HepG2 (cell line): ENCODE results near the gene CD46. TPM values are rescaled to one million over a fixed set of nuclear protein-coding genes. Genes with fewer than 3 reads are reported as not detected.
A peak's percentile ranks its signal among the peaks of the same experiment; 100 is the strongest.

Experiments used
- ATAC-seq: fragments of 200-7000 bp; cut with Tn5 transposase; 3 replicates; pipeline ENCODE4 v1.9.1; 2020; ENCODE audit warnings: mild to moderate bottlenecking, moderate library complexity
- BruUV-seq: library from RNA; stranded (reverse); fragments of 400-500 nt; replicated peaks from 2 replicates; lab custom pipeline; 2021; lab: Mats Ljungman, UMichigan
- CTCF ChIA-PET: fragments of 300-600 bp; formaldehyde crosslinking; extraction: SDS; loops from one replicate; lab custom pipeline; 2021; ENCODE audit warnings: low total read pairs, inconsistent platforms, low intra/inter-chr PET ratio; lab: Yijun Ruan, JAX
- POLR2A ChIA-PET: fragments of 350-600 bp; sonication (Branson Sonifier 250); formaldehyde crosslinking; loops from one replicate; lab custom pipeline; 2020; ENCODE audit warnings: antibody characterized with exemption, inconsistent platforms; lab: Yijun Ruan, JAX
- DNase-seq: peaks from one replicate; pipeline ENCODE4 v3.0.0-alpha.2; 2015; ENCODE audit warnings: low spot score
- FAIRE-seq: peaks from 3 replicates; lab custom pipeline; 2011; peaks lifted over from hg19 to GRCh38; lab: Jason Lieb, UNC
- H2AFZ ChIP-seq: one replicate; pipeline ENCODE4 v1.6.1; 2011; ENCODE audit warnings: low read length, inconsistent platforms
- H3K27ac ChIP-seq: fragments of 300-600 bp; 3 replicates; pipeline ENCODE4 v1.8.0; 2011; ENCODE audit warnings: mixed run types, mild to moderate bottlenecking, mixed read lengths, low read length, inconsistent platforms; ENCODE audit not compliant: insufficient read depth; ENCODE audit errors: extremely low read length
- H3K27me3 ChIP-seq, 2 experiments: fragments of 200-600 bp in 1 of 2; 2 replicates in 1 of 2; 3 replicates in 1 of 2; pipeline versions ENCODE4 v1.6.0 to v1.8.0; 2011; ENCODE audit warnings: low read length in 2 of 2, mild to moderate bottlenecking in 2 of 2, moderate library complexity in 2 of 2, inconsistent platforms in 1 of 2; ENCODE audit not compliant: insufficient read depth in 2 of 2, control insufficient read depth in 1 of 2
- H3K36me3 ChIP-seq, 2 experiments: fragments of 200-600 bp in 1 of 2; replicated peaks in 1 of 2; 2 replicates in 1 of 2; 3 replicates in 1 of 2; pipeline versions ENCODE4 v1.5.1 to v1.8.0; 2011; ENCODE audit warnings: low read length in 2 of 2, inconsistent platforms in 1 of 2; ENCODE audit not compliant: insufficient read depth in 2 of 2, control insufficient read depth in 1 of 2
- H3K4me1 ChIP-seq: 2 replicates; pipeline ENCODE4 v1.5.1; 2012; ENCODE audit warnings: low read length, inconsistent platforms; ENCODE audit not compliant: insufficient read depth
- H3K4me2 ChIP-seq: 2 replicates; pipeline ENCODE4 v1.6.0; 2011; ENCODE audit warnings: low read depth, low read length, inconsistent platforms
- H3K4me3 ChIP-seq, 3 experiments: fragments of 200-600 bp in 1 of 3; sonication (generic), shearing (Covaris generic) in 1 of 3; replicated peaks in 1 of 3; 2 replicates each; pipeline ENCODE4 v1.5.1; 2011 to 2016; ENCODE audit warnings: low read length in 3 of 3, inconsistent platforms in 2 of 3, low read depth in 2 of 3, mild to moderate bottlenecking in 2 of 3, control low read depth in 1 of 3, mixed read lengths in 1 of 3; ENCODE audit not compliant: insufficient read depth in 1 of 3
- H3K79me2 ChIP-seq: one replicate; pipeline ENCODE4 v1.6.1; 2011; ENCODE audit warnings: low read length, inconsistent platforms; ENCODE audit not compliant: insufficient read depth
- H3K9ac ChIP-seq: 2 replicates; pipeline ENCODE4 v1.6.0; 2011; ENCODE audit warnings: mild to moderate bottlenecking, low read depth, low read length, inconsistent platforms; ENCODE audit not compliant: insufficient read depth
- H3K9me3 ChIP-seq: 2 replicates; pipeline ENCODE4 v1.5.1; 2012; ENCODE audit warnings: mild to moderate bottlenecking, low read length
- H4K20me1 ChIP-seq: 2 replicates; pipeline ENCODE4 v1.6.0; 2011; ENCODE audit warnings: inconsistent platforms, mild to moderate bottlenecking, low read length, moderate library complexity; ENCODE audit not compliant: insufficient read depth
- CEBPB ChIP-seq: IDR thresholded peaks from 2 replicates; pipeline ENCODE4 v1.6.1; 2011; ENCODE audit warnings: low read depth, low read length, improper control_type of control experiment, borderline replicate concordance
- CEBPG ChIP-seq: IDR thresholded peaks from 2 replicates; pipeline ENCODE4 v1.6.1; 2016
- PCBP2 ChIP-seq: fragments of 200-400 bp; formaldehyde crosslinking; optimal IDR thresholded peaks from 2 replicates; pipeline ENCODE3; 2018; ENCODE audit warnings: low read length, low read depth; ENCODE audit not compliant: poor library complexity, severe bottlenecking
- POGZ ChIP-seq: sonication (generic); formaldehyde crosslinking; IDR thresholded peaks from 2 replicates; pipeline ENCODE4 v1.4.0; 2020; ENCODE audit warnings: mild to moderate bottlenecking, missing genetic modification reagents
- RORA ChIP-seq: sonication (generic); formaldehyde crosslinking; IDR thresholded peaks from 2 replicates; pipeline ENCODE4 v1.5.0; 2020; ENCODE audit warnings: mild to moderate bottlenecking, missing genetic modification reagents, moderate library complexity
- SALL1 ChIP-seq: sonication (generic); formaldehyde crosslinking; IDR thresholded peaks from 2 replicates; pipeline ENCODE4 v1.8.0; 2022; ENCODE audit warnings: mild to moderate bottlenecking, missing genetic modification reagents
- UBTF ChIP-seq: sonication (generic); formaldehyde crosslinking; IDR thresholded peaks from 2 replicates; pipeline ENCODE4 v1.4.0; 2020; ENCODE audit warnings: mild to moderate bottlenecking, missing genetic modification reagents
- ZNF101 ChIP-seq: sonication (generic); formaldehyde crosslinking; IDR thresholded peaks from 2 replicates; pipeline ENCODE4 v1.4.0; 2020; ENCODE audit warnings: mild to moderate bottlenecking, low read depth, missing genetic modification reagents, borderline replicate concordance
- ZNF841 ChIP-seq: sonication (generic); formaldehyde crosslinking; IDR thresholded peaks from 2 replicates; pipeline ENCODE4 v1.8.1; 2023; ENCODE audit warnings: missing genetic modification reagents, borderline replicate concordance
- WGBS: methylation state at CpG from one replicate; pipeline ENCODE4 v1.1.6; 2017; ENCODE audit warnings: low lambda C conversion rate; 5-methylcytosine and 5-hydroxymethylcytosine counted together
- in situ Hi-C: cut with HindIII; loops from 2 replicates; pipeline ENCODE4 v1.10.0; 2017; ENCODE audit warnings: low pct_unique_long_range_greater_than_20kb; ENCODE audit not compliant: extremely low pct_ligation_motif_present
- intact Hi-C: fragments of 100-400 bp; cut with micrococcal nuclease; formaldehyde crosslinking; loops from one replicate; pipeline ENCODE4 v1.10.0; 2022; ENCODE audit not compliant: unreplicated experiment
- polyA plus RNA-seq, 8 experiments: library from polyadenylated mRNA; depleted of rRNA in 3 of 8; stranded (reverse) in 7 of 8; unstranded in 1 of 8; fragments of >200 nt; fragmentation: Illumina TruSeq in 4 of 8; extraction: Trizol in 4 of 8; gene quantifications; 2 replicates each; pipeline versions ENCODE4 v1.2.1 to v1.2.3, GENCODE V29; 2011 to 2016; ENCODE audit warnings: low read depth in 4 of 8, missing spikeins in 1 of 8, mixed read lengths in 1 of 8; ENCODE audit not compliant: insufficient read depth in 1 of 8
- total RNA-seq, 5 experiments: library from RNA; depleted of rRNA; stranded (reverse); fragments of >200 nt; fragmentation: Illumina TruSeq; extraction: Trizol; gene quantifications; 2 replicates each; pipeline ENCODE4 v1.2.3, GENCODE V29; 2016; ENCODE audit warnings: low read depth in 1 of 5

Gene CD46
- total and polyA plus RNA-seq, 2 of the 13 experiments (the other 11 are each of a cell fraction or from before 2014, with no cell fraction given), result 130 to 277 TPM

GRCh38 chr1:207793327-207793726 is 41.5 kb downstream of the CD46 start (continued):
- TF ChIP-seq POGZ (CRISPR knock-in tag) (no peak), UBTF (CRISPR knock-in tag) (no peak), CEBPG (CRISPR knock-in tag) (no peak), ZNF101 (CRISPR knock-in tag) (no peak)

GRCh38 chr1:207794861-207795260 is 43.0 kb downstream of the CD46 start:
- H3K27me3 ChIP-seq, result no peaks in the 10 kb centered on the region; a peak in 1 of 5 replicates
- no peak overlapping the region for H3K4me2 ChIP-seq
- intact Hi-C loops (no loop called here), in situ Hi-C loops (no loop called here)
- no peaks in the 10 kb centered on the region for H3K4me1 ChIP-seq
- no peak overlapping the region for H3K4me3 ChIP-seq
- no peaks in the 10 kb centered on the region for H3K79me2 ChIP-seq
- 90% methylated on average over 2 of the region's 2 CpGs for WGBS
- H3K36me3 ChIP-seq, result peaks cover 6 to 29% of the 10 kb centered on the region in 2 experiments; a peak in 4 of 5 replicates
- H3K9me3 ChIP-seq, result no peaks in the 10 kb centered on the region
- no peak overlapping the region for H3K27ac ChIP-seq
- BruUV-seq, result no TSS peak
- ChIA-PET POLR2A (no interaction called here), CTCF (no interaction called here)
- H3K9ac ChIP-seq, result no peak overlapping the region
- no peak for ATAC-seq
- no peak for FAIRE-seq
- DNase-seq, result no peak
- peak; percentile 63 for TF ChIP-seq CEBPB
- no peak for TF ChIP-seq PCBP2
- no peak for TF ChIP-seq RORA
- no peak for TF ChIP-seq ZNF841
- TF ChIP-seq SALL1 (CRISPR knock-in tag), result no peak
- peaks cover 6% of the 10 kb centered on the region; the same call in 1 of the 2 replicates for H4K20me1 ChIP-seq
- no peak overlapping the region for H2AFZ ChIP-seq
